ENCODE measurements around the gene STK38. TPM values are rescaled to one million over a fixed set of nuclear protein-coding genes. Genes with fewer than 3 reads are reported as not detected.

Gene STK38
- total and polyA plus RNA-seq, 2 donors (not counting 1 experiment from before 2014, with no cell fraction given) = 26.1 to 67.4 TPM

- no peaks in the 10 kb centered on the region for H3K27me3 Mint-ChIP-seq
Measured at GRCh38 chr6:36460916-36461315, 86.4 kb downstream of the STK38 start.

GRCh38 chr6:36459501-36459900 lies 87.8 kb downstream of the STK38 start:
- Histone ChIP-seq H3K4me1 (ENCODE audit: control insufficient read depth in 2 of 2, insufficient read depth in 2 of 2, low read length in 2 of 2) (peaks cover 0 to 8% of the 10 kb centered on the region in 2 donors), H3K9me3 (ENCODE audit: control extremely low read depth in 1 of 3, control insufficient read depth in 2 of 3, insufficient read depth in 1 of 3, low read length in 2 of 3) (no peaks in the 10 kb centered on the region), H3K79me2 (ENCODE audit: control insufficient read depth, insufficient read depth, low read length) (peaks cover 94% of the 10 kb centered on the region), H3K36me3 (replicated peaks in 1 of 2; ENCODE audit: control extremely low read depth in 1 of 2, control insufficient read depth in 1 of 2, extremely low read depth in 1 of 2, insufficient read depth in 2 of 2, low read length in 1 of 2) (peaks cover 2 to 7% of the 10 kb centered on the region in 2 experiments), H3K4me2 (replicated peaks; ENCODE audit: low read depth, low read length, poor library complexity, severe bottlenecking) (no peak overlapping the region), H4K20me1 (ENCODE audit: control insufficient read depth, insufficient read depth, low read length, poor library complexity, severe bottlenecking) (peaks cover 53% of the 10 kb centered on the region), H3K4me3 (ENCODE audit: control extremely low read depth in 1 of 5, extremely low read depth in 1 of 5, insufficient read depth in 1 of 5, low read depth in 2 of 5, low read length in 4 of 5) (no peak overlapping the region), H3K27ac (ENCODE audit: low read length in 2 of 2) (no peak overlapping the region), H3K9ac (ENCODE audit: low read length) (no peak overlapping the region), H2AFZ (ENCODE audit: insufficient read depth, low read depth, low read length, poor library complexity, severe bottlenecking) (no peak overlapping the region), H3K27me3 (replicated peaks in 1 of 4; ENCODE audit: control extremely low read depth in 1 of 4, control insufficient read depth in 3 of 4, insufficient read depth in 4 of 4, low read length in 3 of 4) (no peaks in the 10 kb centered on the region)
- peaks cover 37% of the 10 kb centered on the region for H3K4me1 Mint-ChIP-seq
- no peak overlapping the region for H3K4me3 Mint-ChIP-seq
- ChIA-PET CTCF (no interaction called here), POLR2A (no interaction called here)
- DNase-seq (no peak), ATAC-seq (ENCODE audit: low read depth) (no peak)
- TF ChIP-seq EZH2 (IDR thresholded peaks at IDR 0.05; ENCODE audit: borderline replicate concordance, insufficient read depth, low read depth, low read length, poor library complexity, severe bottlenecking) = no peak
- TF ChIP-seq CTCF (IDR thresholded peaks at IDR 0.05) = no peak
- H3K27me3 Mint-ChIP-seq = no peaks in the 10 kb centered on the region
- intact Hi-C loops (cut with micrococcal nuclease) = no loop called here
- no peak overlapping the region for H3K27ac Mint-ChIP-seq
- H3K9me3 Mint-ChIP-seq (ENCODE audit: insufficient read depth) = no peaks in the 10 kb centered on the region

More at GRCh38 chr6:36460916-36461315, 86.4 kb downstream of the STK38 start:
- no peak overlapping the region for H3K4me2 ChIP-seq (replicated peaks; ENCODE audit: low read depth, low read length, poor library complexity, severe bottlenecking)
- H3K27me3 ChIP-seq (replicated peaks in 1 of 4; ENCODE audit: control extremely low read depth in 1 of 4, control insufficient read depth in 3 of 4, insufficient read depth in 4 of 4, low read length in 3 of 4) = no peaks in the 10 kb centered on the region
- peaks cover 40% of the 10 kb centered on the region for H4K20me1 ChIP-seq (ENCODE audit: control insufficient read depth, insufficient read depth, low read length, poor library complexity, severe bottlenecking)
- Mint-ChIP-seq H3K4me3 (no peak overlapping the region), H3K9me3 (ENCODE audit: insufficient read depth) (no peaks in the 10 kb centered on the region), H3K27ac (no peak overlapping the region), H3K4me1 (peaks cover 33% of the 10 kb centered on the region)
- H3K36me3 ChIP-seq (replicated peaks in 1 of 2; ENCODE audit: control extremely low read depth in 1 of 2, control insufficient read depth in 1 of 2, extremely low read depth in 1 of 2, insufficient read depth in 2 of 2, low read length in 1 of 2) = peaks cover 2 to 7% of the 10 kb centered on the region in 2 experiments
- intact Hi-C loops (cut with micrococcal nuclease) = no loop called here
- ChIA-PET CTCF (no interaction called here), POLR2A (no interaction called here)
- H3K4me1 ChIP-seq (ENCODE audit: control insufficient read depth in 2 of 2, insufficient read depth in 2 of 2, low read length in 2 of 2) = peaks cover 0 to 8% of the 10 kb centered on the region in 2 donors
- H3K9me3 ChIP-seq (ENCODE audit: control extremely low read depth in 1 of 3, control insufficient read depth in 2 of 3, insufficient read depth in 1 of 3, low read length in 2 of 3) = no peaks in the 10 kb centered on the region
- no peak overlapping the region for H3K9ac ChIP-seq (ENCODE audit: low read length)
- DNase-seq = no peak
- H3K27ac ChIP-seq (ENCODE audit: low read length in 2 of 2) = no peak overlapping the region
- H3K4me3 ChIP-seq (ENCODE audit: control extremely low read depth in 1 of 5, extremely low read depth in 1 of 5, insufficient read depth in 1 of 5, low read depth in 2 of 5, low read length in 4 of 5) = no peak overlapping the region
- no peak overlapping the region for H2AFZ ChIP-seq (ENCODE audit: insufficient read depth, low read depth, low read length, poor library complexity, severe bottlenecking)
- no peak for ATAC-seq (ENCODE audit: low read depth)
- no peak for TF ChIP-seq EZH2 (IDR thresholded peaks at IDR 0.05; ENCODE audit: borderline replicate concordance, insufficient read depth, low read depth, low read length, poor library complexity, severe bottlenecking)
- no peak for TF ChIP-seq CTCF (IDR thresholded peaks at IDR 0.05)
- peaks cover 93% of the 10 kb centered on the region for H3K79me2 ChIP-seq (ENCODE audit: control insufficient read depth, insufficient read depth, low read length)

Measured in B cell (primary cell).